WTC11 (cell line): Measurements from ENCODE around the gene DDIT4. TPM values are rescaled to one million over a fixed set of nuclear protein-coding genes. Genes with fewer than 3 reads are reported as not detected.

Experiments
- ATAC-seq: fragments of 200-7000 bp; cut with Tn5 transposase; 2 replicates; pipeline ENCODE4 v1.10.0; 2021; ENCODE audit warnings: mild to moderate bottlenecking, moderate library complexity
- CTCF ChIA-PET: fragments of 300-600 bp; sonication (Branson Sonifier 250); formaldehyde crosslinking; loops from one replicate; lab custom pipeline; 2021; ENCODE audit warnings: antibody characterized with exemption; lab: Charles Lee
- POLR2A ChIA-PET: fragments of 350-600 bp; sonication (Branson Sonifier 250); formaldehyde crosslinking; loops from one replicate; lab custom pipeline; 2021; ENCODE audit warnings: antibody characterized with exemption; lab: Charles Lee
- DNase-seq: peaks from one replicate; pipeline ENCODE4 v3.0.0; 2021; ENCODE audit warnings: low spot score
- H3K27ac Mint-ChIP-seq: 2 replicates; pipeline ENCODE4 v1.8.0; 2021; ENCODE audit warnings: mixed read lengths
- H3K27me3 Mint-ChIP-seq: 2 replicates; pipeline ENCODE4 v1.8.0; 2021; ENCODE audit warnings: low read depth, mild to moderate bottlenecking, moderate library complexity, mixed read lengths
- H3K36me3 Mint-ChIP-seq: 2 replicates; pipeline ENCODE4 v1.8.0; 2021; ENCODE audit warnings: mixed read lengths
- H3K4me1 Mint-ChIP-seq: 2 replicates; pipeline ENCODE4 v1.8.0; 2022; ENCODE audit warnings: mixed read lengths
- H3K4me3 Mint-ChIP-seq: 2 replicates; pipeline ENCODE4 v1.8.0; 2021; ENCODE audit warnings: mild to moderate bottlenecking, moderate library complexity, mixed read lengths
- H3K9me3 Mint-ChIP-seq: 2 replicates; pipeline ENCODE4 v1.8.0; 2021; ENCODE audit warnings: mixed read lengths
- ATF1 ChIP-seq: sonication (generic); formaldehyde crosslinking; IDR thresholded peaks from 2 replicates; pipeline ENCODE4 v1.8.1; 2023; ENCODE audit warnings: mild to moderate bottlenecking, moderate library complexity, missing genetic modification reagents
- EMX1 ChIP-seq: fragments of 250-450 bp; sonication (Bioruptor Pico); IDR thresholded peaks from 2 replicates; pipeline ENCODE4 v1.8.0; 2021; ENCODE audit warnings: mild to moderate bottlenecking
- ETV6 ChIP-seq: sonication (generic); formaldehyde crosslinking; IDR thresholded peaks from 2 replicates; pipeline ENCODE4 v1.8.1; 2022; ENCODE audit warnings: mild to moderate bottlenecking, missing genetic modification reagents
- GTF2I ChIP-seq: fragments of 250-450 bp; sonication (Bioruptor Pico); conservative IDR thresholded peaks from 2 replicates; pipeline ENCODE4 v1.4.0; 2021; ENCODE audit warnings: mild to moderate bottlenecking
- MXD4 ChIP-seq: fragments of 250-450 bp; sonication (Bioruptor Pico); IDR thresholded peaks from 2 replicates; pipeline ENCODE4 v1.8.0; 2021; ENCODE audit warnings: mild to moderate bottlenecking, moderate library complexity, borderline replicate concordance
- MYBL2 ChIP-seq: sonication (generic); formaldehyde crosslinking; IDR thresholded peaks from 2 replicates; pipeline ENCODE4 v1.8.1; 2023; ENCODE audit warnings: mild to moderate bottlenecking, moderate library complexity, missing genetic modification reagents
- NFE2L1 ChIP-seq: sonication (generic); formaldehyde crosslinking; IDR thresholded peaks from 2 replicates; pipeline ENCODE4 v1.8.1; 2023; ENCODE audit warnings: missing genetic modification reagents
- PRRX2 ChIP-seq: fragments of 250-450 bp; sonication (Bioruptor Pico); IDR thresholded peaks from 2 replicates; pipeline ENCODE4 v1.8.0; 2021; ENCODE audit warnings: mild to moderate bottlenecking
- RORB ChIP-seq: fragments of 250-450 bp; sonication (Bioruptor Pico); IDR thresholded peaks from 2 replicates; pipeline ENCODE4 v1.9.0; 2021; ENCODE audit warnings: mild to moderate bottlenecking
- TCF7 ChIP-seq: sonication (generic); formaldehyde crosslinking; IDR thresholded peaks from 2 replicates; pipeline ENCODE4 v1.8.0; 2022; ENCODE audit warnings: mild to moderate bottlenecking, low read depth, missing genetic modification reagents, moderate library complexity
- TP53 ChIP-seq: sonication (generic); formaldehyde crosslinking; IDR thresholded peaks from 2 replicates; pipeline ENCODE4 v1.8.1; 2023; ENCODE audit warnings: mild to moderate bottlenecking, missing genetic modification reagents
- ZNF219 ChIP-seq: sonication (generic); formaldehyde crosslinking; IDR thresholded peaks from 2 replicates; pipeline ENCODE4 v1.8.0; 2023; ENCODE audit warnings: missing genetic modification reagents, mild to moderate bottlenecking, borderline replicate concordance
- ZNF317 ChIP-seq: sonication (generic); formaldehyde crosslinking; IDR thresholded peaks from 2 replicates; pipeline ENCODE4 v1.8.1; 2023; ENCODE audit warnings: low read depth, mild to moderate bottlenecking, moderate library complexity, missing genetic modification reagents, borderline replicate concordance
- ZNF671 ChIP-seq: fragments of 250-450 bp; sonication (Bioruptor Pico); IDR thresholded peaks from 2 replicates; pipeline ENCODE4 v1.8.0; 2021; ENCODE audit warnings: mild to moderate bottlenecking
- total RNA-seq: library from RNA; stranded (reverse); gene quantifications from 3 replicates; pipeline ENCODE4 v1.2.3, GENCODE V29; 2021
- TF ChIP-seq, protein P1 (sequence below): sonication (generic); formaldehyde crosslinking; IDR thresholded peaks from 2 replicates; pipeline ENCODE4 v1.8.1; 2023; ENCODE audit warnings: mild to moderate bottlenecking, missing genetic modification reagents
- TF ChIP-seq, protein P2 (sequence below): sonication (generic); formaldehyde crosslinking; IDR thresholded peaks from 2 replicates; pipeline ENCODE4 v1.8.1; 2023; ENCODE audit warnings: mild to moderate bottlenecking, moderate library complexity, missing genetic modification reagents
- TF ChIP-seq, protein P3 (sequence below): sonication (generic); formaldehyde crosslinking; IDR thresholded peaks from 2 replicates; pipeline ENCODE4 v1.8.1; 2023; ENCODE audit warnings: mild to moderate bottlenecking, missing genetic modification reagents
- TF ChIP-seq, protein P4 (sequence below): sonication (generic); formaldehyde crosslinking; IDR thresholded peaks from 2 replicates; pipeline ENCODE4 v1.8.1; 2023; ENCODE audit warnings: mild to moderate bottlenecking, missing genetic modification reagents, borderline replicate concordance
- TF ChIP-seq, protein P5 (sequence below): fragments of 200-600 bp; IDR thresholded peaks from 2 replicates; pipeline ENCODE4 v1.8.0; 2022; ENCODE audit warnings: antibody characterized with exemption

DDIT4 gene
- total RNA-seq, 1 experiment from 2014 or later: 118 TPM

DNA sequence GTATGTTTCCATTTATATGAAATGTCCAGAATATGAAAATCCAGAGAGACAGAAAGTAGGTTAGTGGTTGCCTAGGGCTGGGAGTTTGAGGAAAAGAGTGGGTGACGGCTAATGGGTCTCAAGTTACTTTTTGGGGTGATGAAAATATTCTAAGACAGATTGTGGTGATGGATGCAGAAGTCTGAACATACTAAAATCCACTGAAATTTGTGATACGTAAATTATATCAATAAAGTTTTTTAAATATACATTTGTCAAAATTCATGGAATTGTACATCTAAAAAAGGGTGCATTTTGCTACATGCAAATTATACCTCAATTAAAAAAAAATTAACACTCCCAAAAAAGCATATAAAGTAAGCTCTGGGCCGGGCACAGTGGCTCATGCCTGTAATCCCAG lies 9.4 kb downstream of the DDIT4 start:
- TF ChIP-seq ZNF671 (no peak), NFE2L1 (no peak), ETV6 (CRISPR knock-in tag) (no peak), RORB (CRISPR knock-in tag) (no peak), ZNF317 (no peak), ZNF219 (CRISPR knock-in tag) (no peak), TCF7 (CRISPR knock-in tag) (no peak)
- TF ChIP-seq, protein P1, sequence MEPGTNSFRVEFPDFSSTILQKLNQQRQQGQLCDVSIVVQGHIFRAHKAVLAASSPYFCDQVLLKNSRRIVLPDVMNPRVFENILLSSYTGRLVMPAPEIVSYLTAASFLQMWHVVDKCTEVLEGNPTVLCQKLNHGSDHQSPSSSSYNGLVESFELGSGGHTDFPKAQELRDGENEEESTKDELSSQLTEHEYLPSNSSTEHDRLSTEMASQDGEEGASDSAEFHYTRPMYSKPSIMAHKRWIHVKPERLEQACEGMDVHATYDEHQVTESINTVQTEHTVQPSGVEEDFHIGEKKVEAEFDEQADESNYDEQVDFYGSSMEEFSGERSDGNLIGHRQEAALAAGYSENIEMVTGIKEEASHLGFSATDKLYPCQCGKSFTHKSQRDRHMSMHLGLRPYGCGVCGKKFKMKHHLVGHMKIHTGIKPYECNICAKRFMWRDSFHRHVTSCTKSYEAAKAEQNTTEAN (CRISPR knock-in tag): no peak
- Mint-ChIP-seq H3K27me3 (peaks cover 3% of the 10 kb centered on the region; the same call in 1 of the 2 replicates), H3K27ac (no peak overlapping the region), H3K4me3 (no peak overlapping the region), H3K36me3 (no peaks in the 10 kb centered on the region), H3K9me3 (no peaks in the 10 kb centered on the region), H3K4me1 (peaks cover 14% of the 10 kb centered on the region)
- ChIA-PET CTCF (interaction anchor here (0.9 kb wide), 1 partner anchor 8 kb away, joined by 4 read pairs; no protein-coding TSS in a partner anchor), POLR2A (interaction anchor here (1.1 kb wide), 1 partner anchor 10 kb away, joined by 7 read pairs; the partner anchor contains the start of gene DDIT4)
- no peak for DNase-seq
- ATAC-seq: no peak

DNA sequence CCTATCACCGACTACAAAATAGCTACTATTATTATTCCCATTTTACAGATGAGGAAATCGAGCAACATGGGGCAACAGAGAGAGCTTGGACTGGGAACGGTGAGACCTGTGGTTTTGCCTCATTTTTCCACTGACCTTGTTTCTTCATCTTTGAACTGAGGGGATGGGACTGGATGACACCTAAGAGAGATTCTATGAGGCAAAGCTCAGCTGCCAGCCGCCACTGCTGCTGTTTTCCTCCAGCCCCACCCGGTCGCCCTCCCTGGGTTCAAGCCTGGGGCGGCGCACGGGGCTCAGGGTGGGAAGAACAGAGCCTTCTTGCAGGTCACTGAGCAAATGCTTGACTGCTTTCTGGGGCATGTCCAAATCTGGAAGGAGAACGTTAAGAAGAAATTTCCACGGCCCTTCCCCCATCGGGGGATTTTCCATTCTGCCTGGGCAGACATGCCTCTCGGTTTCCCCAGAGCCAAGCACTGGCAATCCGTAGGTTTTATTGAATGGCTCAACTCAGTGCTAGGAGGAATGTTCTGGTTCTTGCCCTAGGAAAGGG lies 12.3 kb downstream of the DDIT4 start:
- peak overlapping the region; percentile 85; the same call in 1 of the 2 replicates for H3K27ac Mint-ChIP-seq
- no peak overlapping the region for H3K4me3 Mint-ChIP-seq
- no peak for DNase-seq
- peaks cover 3% of the 10 kb centered on the region; the same call in 1 of the 2 replicates for H3K27me3 Mint-ChIP-seq
- ATAC-seq: no peak
- no peaks in the 10 kb centered on the region for H3K36me3 Mint-ChIP-seq
- no peaks in the 10 kb centered on the region for H3K9me3 Mint-ChIP-seq
- TF ChIP-seq, protein P2, sequence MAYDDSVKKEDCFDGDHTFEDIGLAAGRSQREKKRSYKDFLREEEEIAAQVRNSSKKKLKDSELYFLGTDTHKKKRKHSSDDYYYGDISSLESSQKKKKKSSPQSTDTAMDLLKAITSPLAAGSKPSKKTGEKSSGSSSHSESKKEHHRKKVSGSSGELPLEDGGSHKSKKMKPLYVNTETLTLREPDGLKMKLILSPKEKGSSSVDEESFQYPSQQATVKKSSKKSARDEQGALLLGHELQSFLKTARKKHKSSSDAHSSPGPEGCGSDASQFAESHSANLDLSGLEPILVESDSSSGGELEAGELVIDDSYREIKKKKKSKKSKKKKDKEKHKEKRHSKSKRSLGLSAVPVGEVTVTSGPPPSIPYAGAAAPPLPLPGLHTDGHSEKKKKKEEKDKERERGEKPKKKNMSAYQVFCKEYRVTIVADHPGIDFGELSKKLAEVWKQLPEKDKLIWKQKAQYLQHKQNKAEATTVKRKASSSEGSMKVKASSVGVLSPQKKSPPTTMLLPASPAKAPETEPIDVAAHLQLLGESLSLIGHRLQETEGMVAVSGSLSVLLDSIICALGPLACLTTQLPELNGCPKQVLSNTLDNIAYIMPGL: no peak
- TF ChIP-seq, protein P3, sequence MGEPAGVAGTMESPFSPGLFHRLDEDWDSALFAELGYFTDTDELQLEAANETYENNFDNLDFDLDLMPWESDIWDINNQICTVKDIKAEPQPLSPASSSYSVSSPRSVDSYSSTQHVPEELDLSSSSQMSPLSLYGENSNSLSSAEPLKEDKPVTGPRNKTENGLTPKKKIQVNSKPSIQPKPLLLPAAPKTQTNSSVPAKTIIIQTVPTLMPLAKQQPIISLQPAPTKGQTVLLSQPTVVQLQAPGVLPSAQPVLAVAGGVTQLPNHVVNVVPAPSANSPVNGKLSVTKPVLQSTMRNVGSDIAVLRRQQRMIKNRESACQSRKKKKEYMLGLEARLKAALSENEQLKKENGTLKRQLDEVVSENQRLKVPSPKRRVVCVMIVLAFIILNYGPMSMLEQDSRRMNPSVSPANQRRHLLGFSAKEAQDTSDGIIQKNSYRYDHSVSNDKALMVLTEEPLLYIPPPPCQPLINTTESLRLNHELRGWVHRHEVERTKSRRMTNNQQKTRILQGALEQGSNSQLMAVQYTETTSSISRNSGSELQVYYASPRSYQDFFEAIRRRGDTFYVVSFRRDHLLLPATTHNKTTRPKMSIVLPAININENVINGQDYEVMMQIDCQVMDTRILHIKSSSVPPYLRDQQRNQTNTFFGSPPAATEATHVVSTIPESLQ: no peak
- no peak for TF ChIP-seq MXD4 (CRISPR knock-in tag)
- TF ChIP-seq TP53 (CRISPR knock-in tag): no peak
- TF ChIP-seq EMX1 (CRISPR knock-in tag): no peak
- CTCF ChIA-PET: interaction anchor here (1.2 kb wide), 1 partner anchor 11 kb away, joined by 5 read pairs; no protein-coding TSS in a partner anchor
- POLR2A ChIA-PET: interaction anchor here (0.6 to 2.5 kb wide), 3 partner anchors 9 to 19 kb away, joined by 3 to 13 read pairs (median 3); partner anchors contain the start of gene DDIT4
- peaks cover 14% of the 10 kb centered on the region for H3K4me1 Mint-ChIP-seq

DNA sequence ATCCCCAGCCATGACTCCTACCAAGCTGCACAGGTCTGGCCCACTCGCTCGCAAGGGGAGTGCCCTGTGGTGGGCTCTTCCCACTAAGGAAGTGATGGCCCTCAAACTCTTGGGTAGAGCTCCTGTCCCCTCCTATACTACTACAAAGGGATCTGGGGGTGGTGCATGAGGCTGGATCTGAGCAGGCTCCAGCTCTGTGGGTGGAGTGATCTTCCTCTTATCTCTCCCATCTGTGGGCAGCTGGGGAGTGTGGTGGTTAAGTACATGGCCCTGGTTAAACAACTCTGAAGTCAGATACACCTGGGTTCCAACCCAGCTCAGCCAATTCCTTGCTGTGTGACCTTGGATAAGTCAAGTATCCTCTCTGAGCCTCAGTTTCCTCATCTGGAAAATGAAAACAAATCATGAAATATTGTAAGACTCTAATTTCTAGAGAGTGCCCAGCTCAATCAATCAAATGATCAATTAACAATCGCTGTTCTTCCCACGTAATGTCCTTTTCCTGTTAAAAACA lies 17.4 kb downstream of the DDIT4 start:
- H3K27ac Mint-ChIP-seq: no peak overlapping the region
- peaks cover 18% of the 10 kb centered on the region for H3K4me1 Mint-ChIP-seq
- H3K36me3 Mint-ChIP-seq: no peaks in the 10 kb centered on the region
- DNase-seq: no peak
- ATAC-seq: no peak
- H3K27me3 Mint-ChIP-seq: peaks cover 3% of the 10 kb centered on the region; the same call in 1 of the 2 replicates
- no peak overlapping the region for H3K4me3 Mint-ChIP-seq
- no peaks in the 10 kb centered on the region for H3K9me3 Mint-ChIP-seq
- ChIA-PET CTCF (interaction anchor here (0.7 to 1.2 kb wide), 5 partner anchors 15 to 54 kb away, joined by 3 to 4 read pairs (median 4); no protein-coding TSS in a partner anchor), POLR2A (interaction anchor here (1.1 kb wide), 1 partner anchor 18 kb away, joined by 3 read pairs; no protein-coding TSS in a partner anchor)
- TF ChIP-seq PRRX2 (no peak), TP53 (CRISPR knock-in tag) (no peak), NFE2L1 (no peak), GTF2I (CRISPR knock-in tag) (no peak), MYBL2 (CRISPR knock-in tag) (no peak), ATF1 (CRISPR knock-in tag) (no peak), EMX1 (CRISPR knock-in tag) (no peak), MXD4 (CRISPR knock-in tag) (no peak), ZNF219 (CRISPR knock-in tag) (no peak)
- TF ChIP-seq, protein P4, sequence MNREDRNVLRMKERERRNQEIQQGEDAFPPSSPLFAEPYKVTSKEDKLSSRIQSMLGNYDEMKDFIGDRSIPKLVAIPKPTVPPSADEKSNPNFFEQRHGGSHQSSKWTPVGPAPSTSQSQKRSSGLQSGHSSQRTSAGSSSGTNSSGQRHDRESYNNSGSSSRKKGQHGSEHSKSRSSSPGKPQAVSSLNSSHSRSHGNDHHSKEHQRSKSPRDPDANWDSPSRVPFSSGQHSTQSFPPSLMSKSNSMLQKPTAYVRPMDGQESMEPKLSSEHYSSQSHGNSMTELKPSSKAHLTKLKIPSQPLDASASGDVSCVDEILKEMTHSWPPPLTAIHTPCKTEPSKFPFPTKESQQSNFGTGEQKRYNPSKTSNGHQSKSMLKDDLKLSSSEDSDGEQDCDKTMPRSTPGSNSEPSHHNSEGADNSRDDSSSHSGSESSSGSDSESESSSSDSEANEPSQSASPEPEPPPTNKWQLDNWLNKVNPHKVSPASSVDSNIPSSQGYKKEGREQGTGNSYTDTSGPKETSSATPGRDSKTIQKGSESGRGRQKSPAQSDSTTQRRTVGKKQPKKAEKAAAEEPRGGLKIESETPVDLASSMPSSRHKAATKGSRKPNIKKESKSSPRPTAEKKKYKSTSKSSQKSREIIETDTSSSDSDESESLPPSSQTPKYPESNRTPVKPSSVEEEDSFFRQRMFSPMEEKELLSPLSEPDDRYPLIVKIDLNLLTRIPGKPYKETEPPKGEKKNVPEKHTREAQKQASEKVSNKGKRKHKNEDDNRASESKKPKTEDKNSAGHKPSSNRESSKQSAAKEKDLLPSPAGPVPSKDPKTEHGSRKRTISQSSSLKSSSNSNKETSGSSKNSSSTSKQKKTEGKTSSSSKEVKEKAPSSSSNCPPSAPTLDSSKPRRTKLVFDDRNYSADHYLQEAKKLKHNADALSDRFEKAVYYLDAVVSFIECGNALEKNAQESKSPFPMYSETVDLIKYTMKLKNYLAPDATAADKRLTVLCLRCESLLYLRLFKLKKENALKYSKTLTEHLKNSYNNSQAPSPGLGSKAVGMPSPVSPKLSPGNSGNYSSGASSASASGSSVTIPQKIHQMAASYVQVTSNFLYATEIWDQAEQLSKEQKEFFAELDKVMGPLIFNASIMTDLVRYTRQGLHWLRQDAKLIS (CRISPR knock-in tag): no peak
- TF ChIP-seq, protein P5, sequence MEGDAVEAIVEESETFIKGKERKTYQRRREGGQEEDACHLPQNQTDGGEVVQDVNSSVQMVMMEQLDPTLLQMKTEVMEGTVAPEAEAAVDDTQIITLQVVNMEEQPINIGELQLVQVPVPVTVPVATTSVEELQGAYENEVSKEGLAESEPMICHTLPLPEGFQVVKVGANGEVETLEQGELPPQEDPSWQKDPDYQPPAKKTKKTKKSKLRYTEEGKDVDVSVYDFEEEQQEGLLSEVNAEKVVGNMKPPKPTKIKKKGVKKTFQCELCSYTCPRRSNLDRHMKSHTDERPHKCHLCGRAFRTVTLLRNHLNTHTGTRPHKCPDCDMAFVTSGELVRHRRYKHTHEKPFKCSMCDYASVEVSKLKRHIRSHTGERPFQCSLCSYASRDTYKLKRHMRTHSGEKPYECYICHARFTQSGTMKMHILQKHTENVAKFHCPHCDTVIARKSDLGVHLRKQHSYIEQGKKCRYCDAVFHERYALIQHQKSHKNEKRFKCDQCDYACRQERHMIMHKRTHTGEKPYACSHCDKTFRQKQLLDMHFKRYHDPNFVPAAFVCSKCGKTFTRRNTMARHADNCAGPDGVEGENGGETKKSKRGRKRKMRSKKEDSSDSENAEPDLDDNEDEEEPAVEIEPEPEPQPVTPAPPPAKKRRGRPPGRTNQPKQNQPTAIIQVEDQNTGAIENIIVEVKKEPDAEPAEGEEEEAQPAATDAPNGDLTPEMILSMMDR: no peak
